Common myeloid progenitor, CD34-positive (primary cell): ENCODE data around the gene ACTL10.
A peak's percentile ranks its signal among the peaks of the same experiment; 100 is the strongest.
"Not testable (repeated sequence)": the region's sequence is repeated elsewhere in the genome, so short reads cannot be mapped to it uniquely, and the experiment has no call there.

Experiments
- CTCF ChIA-PET: fragments of 350-600 bp; sonication (Branson Sonifier 250); formaldehyde crosslinking; loops from one replicate; lab custom pipeline; 2021; ENCODE audit warnings: antibody characterized with exemption; lab: Charles Lee
- POLR2A ChIA-PET: fragments of 350-600 bp; sonication (Branson Sonifier 250); formaldehyde crosslinking; loops from one replicate; lab custom pipeline; 2021; ENCODE audit warnings: antibody characterized with exemption; lab: Charles Lee
- DNase-seq, 3 donors: peaks; one replicate each; pipeline versions ENCODE4 v3.0.0 to v3.0.0-alpha.2; 2013
- H3K27ac ChIP-seq, 2 experiments: 1 replicate in 1 of 2; 2 replicates in 1 of 2; pipeline ENCODE4 v1.7.0; 2013; ENCODE audit warnings: inconsistent platforms in 2 of 2, low read length in 2 of 2, mild to moderate bottlenecking in 2 of 2, low read depth in 1 of 2, moderate library complexity in 1 of 2; ENCODE audit not compliant: severe bottlenecking in 2 of 2, insufficient read depth in 1 of 2, poor library complexity in 1 of 2
- H3K27me3 ChIP-seq, 5 experiments: replicated peaks in 2 of 5; 1 replicate in 3 of 5; 2 replicates in 2 of 5; pipeline versions ENCODE4 v1.6.1 to v1.7.0; 2013; ENCODE audit warnings: low read length in 4 of 5, mild to moderate bottlenecking in 2 of 5, moderate library complexity in 2 of 5, inconsistent platforms in 1 of 5; ENCODE audit not compliant: insufficient read depth in 5 of 5, control insufficient read depth in 4 of 5
- H3K36me3 ChIP-seq, 4 experiments: 1 replicate in 2 of 4; 2 replicates in 2 of 4; pipeline versions ENCODE4 v1.6.1 to v1.7.0; 2013; ENCODE audit warnings: low read length in 3 of 4, control low read depth in 1 of 4, mild to moderate bottlenecking in 1 of 4; ENCODE audit not compliant: control insufficient read depth in 4 of 4, insufficient read depth in 4 of 4
- H3K4me1 ChIP-seq, 4 experiments: 1 replicate in 3 of 4; 2 replicates in 1 of 4; pipeline versions ENCODE4 v1.6.1 to v1.7.1; 2013; ENCODE audit warnings: low read length in 3 of 4, mild to moderate bottlenecking in 3 of 4, control low read depth in 1 of 4, inconsistent platforms in 1 of 4, moderate library complexity in 1 of 4; ENCODE audit not compliant: control insufficient read depth in 4 of 4, insufficient read depth in 4 of 4; ENCODE audit errors: control extremely low read depth in 1 of 4
- H3K4me3 ChIP-seq, 7 experiments: 1 replicate in 4 of 7; 2 replicates in 3 of 7; pipeline versions ENCODE4 v1.5.1 to v1.7.0; 2013; ENCODE audit warnings: mild to moderate bottlenecking in 7 of 7, low read length in 6 of 7, moderate library complexity in 6 of 7, inconsistent platforms in 2 of 7, low read depth in 2 of 7, control low read depth in 1 of 7; ENCODE audit not compliant: insufficient read depth in 4 of 7, control insufficient read depth in 1 of 7; ENCODE audit errors: extremely low read depth in 1 of 7
- H3K9me3 ChIP-seq, 5 experiments: 1 replicate in 4 of 5; 2 replicates in 1 of 5; pipeline versions ENCODE4 v1.6.1 to v1.7.1; 2013; ENCODE audit warnings: low read length in 4 of 5, mild to moderate bottlenecking in 2 of 5, inconsistent platforms in 1 of 5, low read depth in 1 of 5, moderate library complexity in 1 of 5; ENCODE audit not compliant: control insufficient read depth in 4 of 5, insufficient read depth in 2 of 5; ENCODE audit errors: control extremely low read depth in 1 of 5
- WGBS: methylation state at CpG from one replicate; pipeline ENCODE4 v1.1.5; 2013; ENCODE audit not compliant: insufficient coverage; 5-methylcytosine and 5-hydroxymethylcytosine counted together

The ACTL10 gene

DNA sequence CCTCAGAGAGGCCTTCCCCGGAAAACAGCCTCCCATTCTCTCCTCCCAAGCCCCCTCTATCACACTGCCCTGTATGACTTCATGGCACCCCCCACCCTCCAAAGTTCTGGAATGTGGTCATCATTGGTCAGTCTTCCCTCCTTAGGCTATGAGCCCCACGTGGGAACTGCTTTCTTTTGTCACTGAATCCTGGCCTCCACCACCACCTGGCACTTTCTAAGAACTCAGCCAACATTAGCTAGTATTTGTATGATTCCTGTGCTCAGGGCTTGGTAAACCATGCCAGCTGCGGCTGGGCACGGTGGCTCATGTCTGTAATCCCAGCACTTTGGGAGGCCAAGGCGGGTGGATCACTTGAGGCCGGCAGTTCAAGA is 27.9 kb downstream of the ACTL10 start:
- no peak for DNase-seq
- H3K27me3 ChIP-seq = no peaks in the 10 kb centered on the region
- peaks cover 0 to 7% (median 6%) of the 10 kb centered on the region in 4 experiments for H3K4me1 ChIP-seq
- H3K9me3 ChIP-seq = no peaks in the 10 kb centered on the region
- CTCF ChIA-PET = no interaction called here
- POLR2A ChIA-PET = interaction anchor here (0.7 kb wide), 1 partner anchor 442 kb away, joined by 4 read pairs; no protein-coding TSS in a partner anchor
- H3K27ac ChIP-seq = no peak overlapping the region
- H3K4me3 ChIP-seq = no peak overlapping the region
- WGBS = 98% methylated on average over 4 of the region's 6 CpGs
- H3K36me3 ChIP-seq = no peaks in the 10 kb centered on the region

DNA sequence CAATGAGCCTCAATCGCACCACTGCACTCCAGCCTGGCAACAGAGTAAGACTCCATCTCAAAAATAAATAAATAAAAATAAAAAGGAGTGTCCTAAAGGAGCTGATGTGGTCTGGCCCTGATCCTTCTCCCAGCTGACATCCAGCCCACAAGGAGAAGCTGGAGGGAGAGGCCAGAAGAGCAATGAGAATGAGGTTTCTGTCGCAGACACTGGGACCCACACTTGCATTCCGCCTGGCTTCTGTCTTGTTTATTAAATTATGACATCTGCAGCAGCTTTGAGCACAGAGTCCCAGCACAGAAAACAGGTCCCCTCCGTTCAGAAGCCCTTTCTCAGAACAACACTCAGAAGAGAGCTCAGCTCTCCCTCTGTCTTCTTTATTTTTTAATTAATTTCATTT is 29.7 kb downstream of the ACTL10 start:
- CTCF ChIA-PET = no interaction called here
- 100% methylated on average over 2 of the region's 4 CpGs for WGBS
- no peak for DNase-seq
- Histone ChIP-seq H3K36me3 (no peaks in the 10 kb centered on the region), H3K27ac (no peak overlapping the region), H3K4me1 (no peaks in the 10 kb centered on the region), H3K27me3 (no peaks in the 10 kb centered on the region), H3K9me3 (no peaks in the 10 kb centered on the region), H3K4me3 (no peak overlapping the region)
- POLR2A ChIA-PET = no interaction called here

DNA sequence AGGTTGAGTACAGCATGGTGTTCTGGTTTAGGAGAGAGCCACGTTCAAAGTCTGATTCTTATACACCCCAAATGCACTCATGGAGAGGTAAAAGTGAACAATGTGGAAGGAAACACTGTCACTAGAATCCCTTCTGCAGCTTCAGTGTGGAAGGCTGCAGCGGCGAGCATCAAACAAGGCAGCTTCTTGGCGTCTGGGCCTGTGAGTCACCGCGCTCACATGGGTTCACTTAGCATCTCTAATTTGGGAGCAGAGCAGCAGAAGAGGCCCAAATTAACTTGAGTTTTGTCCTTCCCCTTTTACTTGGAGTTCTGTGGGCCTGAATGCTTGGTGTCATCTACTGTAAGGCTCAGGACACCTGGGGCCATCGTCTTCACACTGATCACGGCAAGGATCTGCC is 30.4 kb downstream of the ACTL10 start:
- CTCF ChIA-PET = no interaction called here
- no peaks in the 10 kb centered on the region for H3K27me3 ChIP-seq
- no peaks in the 10 kb centered on the region for H3K36me3 ChIP-seq
- no peaks in the 10 kb centered on the region for H3K4me1 ChIP-seq
- WGBS = 93% methylated on average over 7 of the region's 8 CpGs
- no peak overlapping the region for H3K4me3 ChIP-seq
- H3K27ac ChIP-seq = no peak overlapping the region
- H3K9me3 ChIP-seq = no peaks in the 10 kb centered on the region
- POLR2A ChIA-PET = interaction anchor here (0.7 kb wide), 1 partner anchor 10 kb away, joined by 3 read pairs; no protein-coding TSS in a partner anchor
- DNase-seq = no peak

DNA sequence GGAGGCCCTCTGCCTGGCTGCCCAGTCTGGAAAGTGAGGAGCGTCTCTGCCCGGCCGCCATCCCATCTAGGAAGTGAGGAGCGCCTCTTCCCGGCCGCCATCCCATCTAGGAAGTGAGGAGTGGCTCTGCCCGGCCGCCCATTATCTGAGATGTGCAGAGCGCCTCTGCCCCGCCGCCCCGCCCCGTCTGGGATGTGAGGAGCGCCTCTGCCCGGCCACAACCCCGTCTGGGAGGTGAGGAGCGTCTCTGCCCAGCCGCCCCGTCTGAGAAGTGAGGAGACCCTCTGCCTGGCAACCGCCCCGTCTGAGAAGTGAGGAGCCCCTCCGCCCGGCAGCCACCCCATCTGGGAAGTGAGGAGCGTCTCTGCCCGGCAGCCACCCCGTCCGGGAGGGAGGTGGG is 32.2 kb downstream of the ACTL10 start:
- CTCF ChIA-PET, H3K9me3 ChIP-seq, DNase-seq, H3K4me1 ChIP-seq, POLR2A ChIA-PET, H3K36me3 ChIP-seq, H3K4me3 ChIP-seq, H3K27me3 ChIP-seq, H3K27ac ChIP-seq: not testable (repeated sequence)
- WGBS = 95% methylated on average over 6 of the region's 27 CpGs

- POLR2A ChIA-PET, H3K27me3 ChIP-seq, H3K27ac ChIP-seq, H3K4me1 ChIP-seq, H3K4me3 ChIP-seq, CTCF ChIA-PET, H3K9me3 ChIP-seq, DNase-seq, H3K36me3 ChIP-seq: not testable (repeated sequence)
- 97% methylated on average over 26 of the region's 45 CpGs for WGBS
Observed at GRCh38 chr20:33700696-33701441, 34.1 kb downstream of the ACTL10 start.

GRCh38 chr20:33701629-33702450 is 35.1 kb downstream of the ACTL10 start:
- Histone ChIP-seq H3K4me3 (no peak overlapping the region), H3K27ac (no peak overlapping the region), H3K4me1 (no peaks in the 10 kb centered on the region), H3K27me3 (no peaks in the 10 kb centered on the region), H3K9me3 (no peaks in the 10 kb centered on the region), H3K36me3 (peaks cover 0 to 7% (median 2%) of the 10 kb centered on the region in 4 experiments)
- WGBS = 100% methylated on average over 17 of the region's 27 CpGs
- DNase-seq = no peak
- ChIA-PET CTCF (no interaction called here), POLR2A (no interaction called here)

- Histone ChIP-seq H3K27me3 (no peaks in the 10 kb centered on the region), H3K4me3 (no peak overlapping the region), H3K9me3 (no peaks in the 10 kb centered on the region), H3K36me3 (peaks cover 0 to 13% (median 8%) of the 10 kb centered on the region in 4 experiments), H3K27ac (no peak overlapping the region), H3K4me1 (no peaks in the 10 kb centered on the region)
- WGBS = 88% methylated on average over 5 of the region's 5 CpGs
- ChIA-PET CTCF (no interaction called here), POLR2A (no interaction called here)
- DNase-seq = peak in 1 of 3 donors; percentile 15
Observed at GRCh38 chr20:33702861-33703260, 36.1 kb downstream of the ACTL10 start.
